Endothelial cell of umbilical vein (primary cell): ENCODE results near the gene CPXM2. TPM values are rescaled to one million over a fixed set of nuclear protein-coding genes. Genes with fewer than 3 reads are reported as not detected.

Experiments used
- BruUV-seq: library from RNA; stranded (reverse); fragments of 400-500 nt; replicated peaks from 2 replicates; lab custom pipeline; 2021; lab: Mats Ljungman, UMichigan
- CTCF ChIA-PET: fragments of 300-600, 350-600 bp; sonication (Branson Sonifier 250); formaldehyde crosslinking; loops from one replicate; lab custom pipeline; 2021; ENCODE audit warnings: antibody characterized with exemption, inconsistent platforms; lab: Charles Lee
- POLR2A ChIA-PET: fragments of 300-600, 350-600 bp; sonication (Branson Sonifier 250); formaldehyde crosslinking; loops from one replicate; lab custom pipeline; 2021; ENCODE audit warnings: antibody characterized with exemption, inconsistent platforms; lab: Charles Lee
- DNase-seq: peaks from one replicate; pipeline ENCODE4 v3.0.0-alpha.2; 2011; ENCODE audit warnings: low read depth, low spot score
- FAIRE-seq: peaks from 2 replicates; lab custom pipeline; 2011; peaks lifted over from hg19 to GRCh38; lab: Jason Lieb, UNC
- H2AFZ ChIP-seq: 2 replicates; pipeline ENCODE4 v1.6.0; 2012; ENCODE audit warnings: low read depth, low read length, control low read depth, inconsistent platforms
- H3K27ac ChIP-seq: 2 replicates; pipeline ENCODE4 v1.5.1; 2011; ENCODE audit warnings: low read depth, mild to moderate bottlenecking, control low read depth, low read length, moderate library complexity; ENCODE audit not compliant: insufficient read depth
- H3K27me3 ChIP-seq, 2 experiments: 2 replicates each; pipeline versions ENCODE4 v1.6.0 to v1.6.1; 2011; ENCODE audit warnings: low read length in 2 of 2, mixed read lengths in 1 of 2; ENCODE audit not compliant: control insufficient read depth in 2 of 2, insufficient read depth in 2 of 2
- H3K36me3 ChIP-seq, 2 experiments: 2 replicates in 1 of 2; 3 replicates in 1 of 2; pipeline ENCODE4 v1.5.1; 2011; ENCODE audit warnings: low read length in 2 of 2, mild to moderate bottlenecking in 1 of 2, moderate library complexity in 1 of 2; ENCODE audit not compliant: control insufficient read depth in 2 of 2, insufficient read depth in 2 of 2; ENCODE audit errors: extremely low read depth in 1 of 2
- H3K4me1 ChIP-seq: 3 replicates; pipeline ENCODE4 v1.5.1; 2011; ENCODE audit warnings: mild to moderate bottlenecking, low read length; ENCODE audit not compliant: control insufficient read depth, insufficient read depth; ENCODE audit errors: extremely low read depth
- H3K4me2 ChIP-seq: 2 replicates; pipeline ENCODE4 v1.6.1; 2011; ENCODE audit warnings: low read length, control low read depth, mixed read lengths; ENCODE audit not compliant: insufficient read depth
- H3K4me3 ChIP-seq, 3 experiments: fragments of 200-600 bp in 1 of 3; sonication (generic), shearing (Covaris generic) in 1 of 3; replicated peaks in 1 of 3; 2 replicates each; pipeline ENCODE4 v1.5.1; 2011 to 2016; ENCODE audit warnings: control low read depth in 3 of 3, low read length in 3 of 3, mild to moderate bottlenecking in 2 of 3, inconsistent platforms in 1 of 3, low read depth in 1 of 3, moderate library complexity in 1 of 3; ENCODE audit not compliant: insufficient read depth in 1 of 3
- H3K79me2 ChIP-seq: 2 replicates; pipeline ENCODE4 v1.6.0; 2012; ENCODE audit warnings: low read length, inconsistent platforms; ENCODE audit not compliant: control insufficient read depth, insufficient read depth
- H3K9ac ChIP-seq: replicated peaks from 2 replicates; pipeline ENCODE3; 2011; ENCODE audit warnings: low read length, control low read depth; ENCODE audit not compliant: insufficient read depth; ENCODE audit errors: extremely low read depth
- H3K9me1 ChIP-seq: replicated peaks from 3 replicates; pipeline ENCODE4 v1.6.0; 2011; ENCODE audit warnings: mild to moderate bottlenecking, low read length; ENCODE audit not compliant: control insufficient read depth, insufficient read depth; ENCODE audit errors: extremely low read depth
- H3K9me3 ChIP-seq: replicated peaks from 2 replicates; pipeline ENCODE4 v1.5.1; 2012; ENCODE audit warnings: low read length, inconsistent platforms; ENCODE audit not compliant: control insufficient read depth, insufficient read depth
- H4K20me1 ChIP-seq: replicated peaks from 2 replicates; pipeline ENCODE3; 2011; ENCODE audit warnings: mild to moderate bottlenecking, low read length; ENCODE audit not compliant: control insufficient read depth, insufficient read depth; ENCODE audit errors: extremely low read depth
- CTCF ChIP-seq, 2 donors: IDR thresholded peaks; 1 replicate in 1 of 2; 2 replicates in 1 of 2; pipeline ENCODE4 v1.5.1; 2011; ENCODE audit warnings: low read length in 2 of 2, mild to moderate bottlenecking in 2 of 2, moderate library complexity in 2 of 2, control low read depth in 1 of 2, inconsistent platforms in 1 of 2, low read depth in 1 of 2; ENCODE audit not compliant: insufficient read depth in 1 of 2; ENCODE audit errors: extremely low read depth in 1 of 2
- EZH2 ChIP-seq: IDR thresholded peaks from 2 replicates; pipeline ENCODE4 v1.6.1; 2012; ENCODE audit warnings: borderline replicate concordance, low read depth, mild to moderate bottlenecking, moderate library complexity, low read length, inconsistent platforms; ENCODE audit not compliant: severe bottlenecking
- FOS ChIP-seq: IDR thresholded peaks from 2 replicates; pipeline ENCODE4 v1.6.1; 2011; ENCODE audit warnings: mild to moderate bottlenecking, low read length, moderate library complexity, borderline replicate concordance; ENCODE audit not compliant: insufficient read depth
- GATA2 ChIP-seq: IDR thresholded peaks from 2 replicates; pipeline ENCODE4 v1.7.0; 2011; ENCODE audit warnings: low read depth, mild to moderate bottlenecking, moderate library complexity, mixed read lengths, low read length; ENCODE audit not compliant: insufficient read length, insufficient read depth
- JUN ChIP-seq: IDR thresholded peaks from 2 replicates; pipeline ENCODE4 v1.6.1; 2011; ENCODE audit warnings: borderline replicate concordance, low read depth; ENCODE audit not compliant: insufficient read length, insufficient read depth
- MAX ChIP-seq: IDR thresholded peaks from 2 replicates; pipeline ENCODE4 v1.6.1; 2011; ENCODE audit not compliant: insufficient read depth, insufficient read length
- MYC ChIP-seq: IDR thresholded peaks from one replicate; pipeline ENCODE4 v1.6.1; 2011; ENCODE audit warnings: mild to moderate bottlenecking, low read depth, low read length
- POLR2A ChIP-seq: IDR thresholded peaks from 2 replicates; pipeline ENCODE4 v1.6.1; 2012; ENCODE audit warnings: low read depth, mild to moderate bottlenecking, control low read depth, low read length
- POLR2AphosphoS5 ChIP-seq: IDR thresholded peaks from 2 replicates; pipeline ENCODE4 v1.6.1; 2012; ENCODE audit warnings: low read depth, mild to moderate bottlenecking, control low read depth, low read length, moderate library complexity; ENCODE audit not compliant: insufficient read depth
- dilution Hi-C: fragments of 300-500 bp; cut with MboI; formaldehyde crosslinking; loops from one replicate; pipeline ENCODE4 v1.15.0; 2019; ENCODE audit warnings: low sequenced_read_pairs; ENCODE audit not compliant: extremely low pct_ligation_motif_present
- intact Hi-C: fragments of 100-400 bp; cut with micrococcal nuclease; formaldehyde crosslinking; loops from one replicate; pipeline ENCODE4 v1.10.0; 2022
- polyA plus RNA-seq, 4 experiments: library from polyadenylated mRNA; depleted of rRNA in 3 of 4; stranded (reverse) in 3 of 4; unstranded in 1 of 4; fragments of >200 nt; gene quantifications; 2 replicates each; pipeline versions ENCODE4 v1.2.1 to v1.2.3, GENCODE V29; 2011 to 2012; ENCODE audit warnings: missing spikeins in 1 of 4
- total RNA-seq: library from RNA; stranded (reverse); gene quantifications from 2 replicates; pipeline ENCODE4 v1.2.3, GENCODE V29; 2021

The CPXM2 gene
- total and polyA plus RNA-seq, 2 donors (not counting 3 experiments of a cell fraction or from before 2014, with no cell fraction given) = 1.8 to 2.7 TPM

GRCh38 chr10:123893651-123894050, 2.0 kb upstream of the CPXM2 start:
- no peaks in the 10 kb centered on the region for H3K79me2 ChIP-seq
- FAIRE-seq (no peak), DNase-seq (no peak)
- intact Hi-C loops = no loop called here
- H3K4me3 ChIP-seq = no peak overlapping the region
- H3K9me1 ChIP-seq = no peaks in the 10 kb centered on the region
- H3K9ac ChIP-seq = no peak overlapping the region
- H2AFZ ChIP-seq = no peak overlapping the region
- H4K20me1 ChIP-seq = no peaks in the 10 kb centered on the region
- no TSS peak for BruUV-seq
- H3K27me3 ChIP-seq = peaks cover 10 to 17% of the 10 kb centered on the region in 2 experiments
- H3K4me2 ChIP-seq = no peak overlapping the region
- H3K36me3 ChIP-seq = no peaks in the 10 kb centered on the region
- dilution Hi-C loops = no loop called here
- POLR2A ChIA-PET = no interaction called here
- TF ChIP-seq CTCF (IDR thresholded peaks at IDR 0.05; ENCODE audit: extremely low read depth in 1 of 2, insufficient read depth in 1 of 2, low read depth in 1 of 2, low read length in 2 of 2) (no peak), FOS (no peak), JUN (no peak), POLR2A (no peak)
- H3K4me1 ChIP-seq = no peaks in the 10 kb centered on the region
- CTCF ChIA-PET = no interaction called here
- no peak overlapping the region for H3K27ac ChIP-seq
- H3K9me3 ChIP-seq = no peaks in the 10 kb centered on the region

- DNase-seq = no peak
- POLR2A ChIA-PET = no interaction called here
- no peak overlapping the region for H3K9ac ChIP-seq
Measured at GRCh38 chr10:123890756-123891143, 857 bp downstream of the CPXM2 start.

More at GRCh38 chr10:123890756-123891143, 857 bp downstream of the CPXM2 start:
- intact Hi-C loops (no loop called here), dilution Hi-C loops (no loop called here)
- Histone ChIP-seq H3K36me3 (no peaks in the 10 kb centered on the region), H3K4me2 (no peak overlapping the region), H3K9me1 (no peaks in the 10 kb centered on the region), H3K27me3 (peaks cover 10 to 17% of the 10 kb centered on the region in 2 experiments), H3K9me3 (no peaks in the 10 kb centered on the region), H4K20me1 (no peaks in the 10 kb centered on the region), H3K4me1 (no peaks in the 10 kb centered on the region), H2AFZ (no peak overlapping the region), H3K4me3 (no peak overlapping the region), H3K79me2 (no peaks in the 10 kb centered on the region), H3K27ac (no peak overlapping the region)
- no TSS peak for BruUV-seq
- FAIRE-seq = no peak
- CTCF ChIA-PET = no interaction called here
- TF ChIP-seq JUN (no peak), MYC (no peak), GATA2 (no peak), CTCF (IDR thresholded peaks at IDR 0.05; ENCODE audit: extremely low read depth in 1 of 2, insufficient read depth in 1 of 2, low read depth in 1 of 2, low read length in 2 of 2) (no peak), EZH2 (no peak), POLR2A (no peak), FOS (no peak), POLR2AphosphoS5 (no peak), MAX (no peak)
